K562 (cell line): ENCODE measurements around the gene TBC1D5. TPM values are rescaled to one million over a fixed set of nuclear protein-coding genes. Genes with fewer than 3 reads are reported as not detected.

Experiments used
- ATAC-seq: fragments of 200-7000 bp; cut with Tn5 transposase; 3 replicates; pipeline ENCODE4 v1.9.1; 2020; ENCODE audit warnings: moderate library complexity
- BruUV-seq: library from RNA; stranded (reverse); fragments of 400-500 nt; replicated peaks from 2 replicates; lab custom pipeline; 2021; lab: Mats Ljungman, UMichigan
- CTCF ChIA-PET: fragments of 300-600 bp; formaldehyde crosslinking; extraction: SDS; loops from one replicate; lab custom pipeline; 2021; ENCODE audit warnings: low intra/inter-chr PET ratio; lab: Yijun Ruan, JAX
- POLR2A ChIA-PET: fragments of 300-600, 350-650 bp; sonication (Branson Sonifier 250); formaldehyde crosslinking; extraction: SDS; loops from one replicate; lab custom pipeline; 2021; ENCODE audit warnings: antibody characterized with exemption, inconsistent platforms; lab: Yijun Ruan, JAX
- DNase-seq, 4 experiments: peaks; one replicate each; pipeline versions ENCODE4 v3.0.0 to v3.0.0-alpha.2; 2011 to 2018; ENCODE audit warnings: low spot score in 3 of 4, mixed read lengths in 3 of 4; ENCODE audit errors: extremely low read depth in 1 of 4
- FAIRE-seq: peaks from 2 replicates; lab custom pipeline; 2011; peaks lifted over from hg19 to GRCh38; lab: Jason Lieb, UNC
- H2AFZ ChIP-seq: 2 replicates; pipeline ENCODE4 v1.6.0; 2011; ENCODE audit warnings: low read depth, low read length, control low read depth, inconsistent platforms
- H3K27ac ChIP-seq: fragments of 200-600 bp; 3 replicates; pipeline ENCODE4 v1.8.0; 2011; ENCODE audit warnings: low read depth, mild to moderate bottlenecking, control low read depth, inconsistent platforms, low read length, moderate library complexity, mixed read lengths; ENCODE audit errors: extremely low read depth
- H3K27me3 ChIP-seq, 2 experiments: fragments of 300-600 bp in 1 of 2; 2 replicates in 1 of 2; 3 replicates in 1 of 2; pipeline versions ENCODE4 v1.6.0 to v1.8.0; 2011; ENCODE audit warnings: inconsistent platforms in 2 of 2, low read length in 2 of 2, mild to moderate bottlenecking in 1 of 2, mixed read lengths in 1 of 2, moderate library complexity in 1 of 2; ENCODE audit not compliant: control insufficient read depth in 2 of 2, insufficient read depth in 2 of 2
- H3K36me3 ChIP-seq: fragments of 300-600 bp; 3 replicates; pipeline ENCODE4 v1.8.0; 2011; ENCODE audit warnings: mild to moderate bottlenecking, low read length, inconsistent platforms; ENCODE audit not compliant: control insufficient read depth, insufficient read depth
- H3K4me1 ChIP-seq, 2 experiments: fragments of 200-600 bp in 1 of 2; replicated peaks in 1 of 2; 2 replicates in 1 of 2; 3 replicates in 1 of 2; pipeline versions ENCODE4 v1.5.1 to v1.8.0; 2011; ENCODE audit warnings: inconsistent platforms in 2 of 2, low read length in 2 of 2, mild to moderate bottlenecking in 1 of 2, mixed read lengths in 1 of 2, moderate library complexity in 1 of 2; ENCODE audit not compliant: control insufficient read depth in 2 of 2, insufficient read depth in 2 of 2
- H3K4me2 ChIP-seq: 2 replicates; pipeline ENCODE4 v1.6.1; 2011; ENCODE audit warnings: low read length, control low read depth, inconsistent platforms, mixed read lengths; ENCODE audit not compliant: insufficient read depth
- H3K4me3 ChIP-seq: fragments of 200-600 bp; sonication (generic), shearing (Covaris generic); 2 replicates; pipeline ENCODE4 v1.5.1; 2016; ENCODE audit warnings: control low read depth, inconsistent platforms
- H3K79me2 ChIP-seq: fragments of 200-600 bp; 3 replicates; pipeline ENCODE4 v1.8.0; 2011; ENCODE audit warnings: low read length, inconsistent platforms; ENCODE audit not compliant: control insufficient read depth, insufficient read depth
- H3K9ac ChIP-seq, 2 experiments: 2 replicates each; pipeline versions ENCODE4 v1.6.0 to v1.6.1; 2011; ENCODE audit warnings: low read depth in 2 of 2, low read length in 2 of 2, control low read depth in 1 of 2, inconsistent platforms in 1 of 2, mild to moderate bottlenecking in 1 of 2, mixed read lengths in 1 of 2; ENCODE audit not compliant: insufficient read depth in 1 of 2
- H3K9me1 ChIP-seq: one replicate; pipeline ENCODE4 v1.6.0; 2011; ENCODE audit warnings: inconsistent platforms, mild to moderate bottlenecking, low read length, moderate library complexity; ENCODE audit not compliant: control insufficient read depth, insufficient read depth
- H3K9me3 ChIP-seq: replicated peaks from 2 replicates; pipeline ENCODE4 v1.5.1; 2011; ENCODE audit warnings: low read depth, low read length, inconsistent platforms; ENCODE audit not compliant: control insufficient read depth, insufficient read depth
- H4K20me1 ChIP-seq: replicated peaks from 2 replicates; pipeline ENCODE4 v1.6.1; 2011; ENCODE audit warnings: low read length, inconsistent platforms, mixed read lengths; ENCODE audit not compliant: control insufficient read depth, insufficient read depth
- KAT2B ChIP-seq: IDR thresholded peaks from one replicate; pipeline ENCODE4 v1.6.1; 2012; ENCODE audit warnings: low read depth, mild to moderate bottlenecking, control low read depth, inconsistent platforms, low read length, moderate library complexity
- PHB ChIP-seq: fragments of 250-450 bp; sonication (Bioruptor Pico); IDR thresholded peaks from 2 replicates; pipeline ENCODE4 v1.5.0; 2021
- PHF20 ChIP-seq: fragments of 450-650 bp; IDR thresholded peaks from 2 replicates; pipeline ENCODE4 v1.6.1; 2018; ENCODE audit not compliant: partially characterized antibody
- RAD21 ChIP-seq, 2 experiments: fragments of 250-450 bp in 1 of 2; fragments of 450-650 bp in 1 of 2; sonication (Bioruptor Pico) in 1 of 2; formaldehyde crosslinking in 1 of 2; IDR thresholded peaks in 1 of 2; conservative IDR thresholded peaks in 1 of 2; 2 replicates each; pipeline versions ENCODE4 v1.4.0 to v1.8.0; 2020 to 2022; ENCODE audit warnings: mild to moderate bottlenecking in 2 of 2, moderate library complexity in 1 of 2
- SIX5 ChIP-seq, 2 experiments: IDR thresholded peaks; 2 replicates each; pipeline ENCODE4 v1.6.1; 2011; ENCODE audit warnings: low read length in 2 of 2, borderline replicate concordance in 1 of 2, low read depth in 1 of 2, mild to moderate bottlenecking in 1 of 2, moderate library complexity in 1 of 2; ENCODE audit not compliant: insufficient read depth in 1 of 2
- ZC3H4 ChIP-seq: sonication (generic); formaldehyde crosslinking; IDR thresholded peaks from 2 replicates; pipeline ENCODE4 v1.9.0; 2021; ENCODE audit warnings: missing genetic modification reagents, borderline replicate concordance
- ZFP30 ChIP-seq: fragments of 250-450 bp; sonication (Bioruptor Pico); IDR thresholded peaks from 2 replicates; pipeline ENCODE4 v1.8.0; 2022; ENCODE audit warnings: moderate library complexity, mild to moderate bottlenecking, inconsistent platforms, borderline replicate concordance
- ZNF217 ChIP-seq: sonication (generic); formaldehyde crosslinking; IDR thresholded peaks from 2 replicates; pipeline ENCODE4 v1.8.0; 2022; ENCODE audit warnings: mild to moderate bottlenecking, missing genetic modification reagents
- ZNF668 ChIP-seq: fragments of 250-450 bp; sonication (Bioruptor Pico); IDR thresholded peaks from 2 replicates; pipeline ENCODE4 v1.8.0; 2022; ENCODE audit warnings: mild to moderate bottlenecking, inconsistent platforms
- WGBS: fragments of 100-300 bp; shearing (Covaris generic); methylation state at CpG from one replicate; pipeline ENCODE4 v1.1.6; 2016; ENCODE audit warnings: low coverage, mixed read lengths; ENCODE audit not compliant: insufficient coverage; ENCODE audit errors: missing lambda C conversion rate; 5-methylcytosine and 5-hydroxymethylcytosine counted together
- in situ Hi-C: fragments of 300-500 bp; cut with MboI; formaldehyde crosslinking; loops from 4 replicates; pipeline ENCODE4 v1.15.0; 2018; ENCODE audit warnings: inconsistent platforms, mixed read lengths
- intact Hi-C: fragments of 100-400 bp; cut with micrococcal nuclease; formaldehyde crosslinking; loops from 2 replicates; pipeline ENCODE4 v1.14.2; 2022
- polyA plus RNA-seq, 8 experiments: library from polyadenylated mRNA; depleted of rRNA in 4 of 8; stranded (reverse) in 5 of 8; unstranded in 3 of 8; fragments of >200 nt; fragmentation: Nextera tagmentation in 2 of 8; fragmentation: Illumina TruSeq in 1 of 8; extraction: Ambion mirVana in 2 of 8; extraction: Trizol in 1 of 8; gene quantifications; 2 replicates each; pipeline versions ENCODE4 v1.2.1 to v1.2.3, GENCODE V29; 2011 to 2014; ENCODE audit warnings: inconsistent platforms in 1 of 8, missing spikeins in 1 of 8
- total RNA-seq, 7 experiments: library from RNA; depleted of rRNA in 6 of 7; stranded (reverse); fragments of >200 nt in 6 of 7; fragmentation: Illumina TruSeq in 2 of 7; extraction: Trizol in 2 of 7; gene quantifications; 2 replicates each; pipeline versions ENCODE4 v1.2.1 to v1.2.3, GENCODE V29; 2011 to 2021; ENCODE audit warnings: low replicate concordance in 1 of 7
- TF ChIP-seq, protein P1 (sequence below): fragments of 450-650 bp; IDR thresholded peaks from 2 replicates; pipeline ENCODE4 v1.6.1; 2016; ENCODE audit warnings: low read depth, mild to moderate bottlenecking, moderate library complexity
- TF ChIP-seq, protein P2 (sequence below): fragments of 450-650 bp; formaldehyde crosslinking; IDR thresholded peaks from 2 replicates; pipeline ENCODE4 v1.4.0; 2022; ENCODE audit warnings: missing genetic modification characterization

TBC1D5 gene
- total and polyA plus RNA-seq, 9 of the 15 experiments (the other 6 are each of a cell fraction or from before 2014, with no cell fraction given): 2.9 to 38.1 (median 25.6) TPM

DNA sequence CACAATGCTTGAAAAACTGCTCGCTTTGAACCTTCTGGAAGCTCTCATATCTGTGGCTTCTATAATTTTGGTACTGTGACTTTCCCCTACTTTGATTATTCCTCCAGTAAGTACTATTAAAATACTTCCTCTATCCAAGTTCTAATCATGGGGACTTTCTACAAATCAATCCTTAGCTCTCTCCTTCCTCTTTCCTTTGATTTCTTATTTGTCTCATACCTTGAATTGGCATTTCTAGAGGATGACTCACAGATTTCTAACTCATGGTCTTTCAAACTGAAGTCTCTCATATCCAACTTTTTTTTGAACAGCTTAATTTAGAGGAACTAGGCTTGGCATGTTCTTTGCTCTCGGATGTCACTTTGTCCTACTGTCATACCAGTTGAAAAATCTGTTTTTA is 241.8 kb downstream of the TBC1D5 start:
- DNase-seq: no peak

More for the DNA sequence above, 241.8 kb downstream of the TBC1D5 start:
- FAIRE-seq (no peak), ATAC-seq (no peak)
- POLR2A ChIA-PET: no interaction called here
- CTCF ChIA-PET: no interaction called here
- Histone ChIP-seq H3K4me1 (no peaks in the 10 kb centered on the region), H2AFZ (no peak overlapping the region), H3K4me3 (no peak overlapping the region), H3K79me2 (no peaks in the 10 kb centered on the region), H3K27me3 (no peaks in the 10 kb centered on the region), H3K9me3 (no peaks in the 10 kb centered on the region), H3K9me1 (no peaks in the 10 kb centered on the region), H4K20me1 (no peaks in the 10 kb centered on the region), H3K9ac (no peak overlapping the region), H3K4me2 (no peak overlapping the region), H3K27ac (no peak overlapping the region), H3K36me3 (no peaks in the 10 kb centered on the region)
- intact Hi-C loops: no loop called here
- in situ Hi-C loops: no loop called here
- no TSS peak for BruUV-seq
- WGBS: 13% methylated on average over 2 of the region's 2 CpGs
- TF ChIP-seq ZC3H4 (CRISPR knock-in tag): no peak
- TF ChIP-seq, protein P1, sequence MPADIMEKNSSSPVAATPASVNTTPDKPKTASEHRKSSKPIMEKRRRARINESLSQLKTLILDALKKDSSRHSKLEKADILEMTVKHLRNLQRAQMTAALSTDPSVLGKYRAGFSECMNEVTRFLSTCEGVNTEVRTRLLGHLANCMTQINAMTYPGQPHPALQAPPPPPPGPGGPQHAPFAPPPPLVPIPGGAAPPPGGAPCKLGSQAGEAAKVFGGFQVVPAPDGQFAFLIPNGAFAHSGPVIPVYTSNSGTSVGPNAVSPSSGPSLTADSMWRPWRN: no peak
- no peak for TF ChIP-seq ZNF217 (CRISPR knock-in tag)
- TF ChIP-seq, protein P2, sequence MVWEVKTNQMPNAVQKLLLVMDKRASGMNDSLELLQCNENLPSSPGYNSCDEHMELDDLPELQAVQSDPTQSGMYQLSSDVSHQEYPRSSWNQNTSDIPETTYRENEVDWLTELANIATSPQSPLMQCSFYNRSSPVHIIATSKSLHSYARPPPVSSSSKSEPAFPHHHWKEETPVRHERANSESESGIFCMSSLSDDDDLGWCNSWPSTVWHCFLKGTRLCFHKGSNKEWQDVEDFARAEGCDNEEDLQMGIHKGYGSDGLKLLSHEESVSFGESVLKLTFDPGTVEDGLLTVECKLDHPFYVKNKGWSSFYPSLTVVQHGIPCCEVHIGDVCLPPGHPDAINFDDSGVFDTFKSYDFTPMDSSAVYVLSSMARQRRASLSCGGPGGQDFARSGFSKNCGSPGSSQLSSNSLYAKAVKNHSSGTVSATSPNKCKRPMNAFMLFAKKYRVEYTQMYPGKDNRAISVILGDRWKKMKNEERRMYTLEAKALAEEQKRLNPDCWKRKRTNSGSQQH (CRISPR knock-in tag): no peak
- TF ChIP-seq SIX5 (IDR thresholded peaks at IDR 0.05; ENCODE audit: borderline replicate concordance in 1 of 2, insufficient read depth in 1 of 2, low read depth in 1 of 2, low read length in 2 of 2): no peak
- TF ChIP-seq ZNF668 (CRISPR knock-in tag): no peak
- TF ChIP-seq KAT2B: no peak
- no peak for TF ChIP-seq RAD21 (CRISPR knock-in tag; conservative IDR thresholded peaks at IDR 0.05 in 1 of 2, IDR thresholded peaks at IDR 0.05 in 1 of 2)
- TF ChIP-seq ZFP30 (CRISPR knock-in tag): no peak
- no peak for TF ChIP-seq PHF20
- TF ChIP-seq PHB (CRISPR knock-in tag): no peak
